HG03064 (cell line): ENCODE data around the gene RTN4R.
"Not testable (repeated sequence)": the region's sequence is repeated elsewhere in the genome, so short reads cannot be mapped to it uniquely, and the experiment has no call there.

Experiments
- ATAC-seq: cut with Tn5 transposase; IDR thresholded peaks from one replicate; pipeline ENCODE4 v1.9.1; 2021; ENCODE audit warnings: low read depth; ENCODE audit not compliant: unreplicated experiment

The RTN4R gene

DNA sequence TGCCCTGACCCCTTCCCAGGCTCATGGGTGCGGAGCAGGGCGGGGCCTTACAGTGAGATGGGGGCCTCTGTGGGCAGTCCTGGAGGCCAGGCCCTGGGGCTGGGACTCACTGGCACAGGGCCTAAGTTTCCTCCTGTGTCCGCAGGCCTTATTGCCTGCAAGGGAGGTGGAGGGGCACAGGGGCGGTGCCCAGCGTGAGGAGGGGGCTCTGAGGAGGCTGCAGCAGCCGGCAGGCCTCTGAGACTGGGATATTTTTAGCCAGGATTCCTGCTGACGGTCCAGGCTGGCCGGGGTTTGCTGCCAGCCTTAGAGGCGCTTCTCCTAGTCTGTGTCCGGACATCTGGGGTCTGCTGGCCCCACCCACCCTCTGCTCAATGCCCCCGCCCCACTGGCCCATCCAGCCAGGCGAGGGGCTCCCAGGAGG, 5.7 kb upstream of the RTN4R start:
- ATAC-seq, result no peak

DNA sequence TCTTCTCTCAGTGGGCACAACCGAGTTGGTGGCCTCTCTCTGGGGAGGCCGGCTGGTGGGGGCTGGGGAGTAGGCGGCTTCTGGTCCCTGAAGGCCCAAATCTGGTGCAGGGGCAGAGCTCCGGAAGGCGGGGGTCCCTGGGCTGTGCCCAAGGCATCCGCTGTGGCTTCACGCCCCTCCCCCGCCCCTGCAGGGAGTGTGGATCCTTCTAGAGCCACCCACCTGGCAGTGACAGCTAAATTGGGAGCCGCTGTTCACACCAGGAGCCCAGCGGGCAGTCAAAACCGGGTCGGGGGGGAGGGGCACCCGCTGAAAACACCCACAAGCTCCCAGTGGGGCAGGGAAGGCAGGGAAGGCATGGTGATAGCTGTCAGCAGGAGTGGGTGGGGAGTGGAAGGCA, 4.6 kb upstream of the RTN4R start:
- ATAC-seq, result no peak

DNA sequence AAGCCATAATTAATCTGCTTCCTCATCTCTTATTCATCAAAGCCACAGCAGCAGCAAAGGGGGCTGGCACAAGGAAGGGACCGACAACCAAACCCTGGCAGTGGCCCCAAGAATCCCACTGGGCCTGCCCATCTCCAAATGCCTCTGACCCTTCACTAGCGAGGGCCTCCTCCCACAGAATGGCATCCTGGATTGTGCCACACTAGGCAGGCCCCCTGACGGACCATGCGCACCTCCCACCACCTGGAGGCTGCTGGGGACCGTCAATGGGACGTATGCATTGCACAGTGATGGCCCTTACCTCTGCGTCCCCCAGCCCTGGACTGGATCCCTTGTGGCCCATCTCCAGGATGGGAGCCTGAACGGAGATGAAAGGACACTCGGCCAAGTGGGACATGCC, 4.1 kb upstream of the RTN4R start:
- no peak for ATAC-seq

DNA sequence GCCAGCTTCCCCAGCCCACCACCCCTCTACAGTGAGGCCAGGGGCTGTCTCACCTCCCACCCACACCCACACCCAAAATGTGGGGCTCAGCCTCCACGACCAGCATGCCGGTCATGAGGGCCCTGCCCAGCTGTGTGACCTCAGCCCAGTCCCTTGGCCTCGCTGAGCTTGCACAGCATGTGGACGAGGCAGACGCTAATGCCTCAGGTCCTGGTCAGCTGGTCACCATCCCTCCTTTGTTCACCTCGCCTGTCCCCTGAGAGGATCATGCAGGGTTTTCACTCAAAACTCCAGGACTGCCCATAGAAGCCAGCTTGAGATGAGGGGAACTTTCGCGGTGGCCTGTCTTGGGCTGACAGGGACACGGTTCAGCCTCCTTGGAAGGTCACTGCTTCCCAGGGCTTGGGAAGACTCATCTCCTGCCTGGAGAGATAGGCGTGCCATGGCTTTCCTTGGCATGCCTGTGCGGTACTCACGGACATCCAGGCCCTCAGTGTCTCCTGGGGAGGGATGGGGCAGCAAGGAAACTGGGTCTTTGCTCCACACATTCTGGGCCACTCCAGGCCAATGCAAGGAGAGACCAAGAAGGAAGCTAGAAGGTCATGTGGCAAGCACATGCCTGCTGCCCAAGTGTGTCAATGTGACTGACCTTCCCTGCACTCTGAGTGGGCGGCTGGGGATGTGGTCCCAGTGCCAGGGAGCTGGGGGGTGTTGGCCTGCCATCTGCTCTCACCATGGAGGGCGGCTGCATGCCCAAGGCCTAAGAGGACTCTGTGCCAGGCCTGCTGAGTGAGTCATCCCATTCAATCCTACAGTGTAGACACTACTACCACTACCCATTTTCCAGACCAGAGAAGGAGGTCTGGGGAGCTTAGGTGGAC, 3.2 kb upstream of the RTN4R start:
- no peak for ATAC-seq

DNA sequence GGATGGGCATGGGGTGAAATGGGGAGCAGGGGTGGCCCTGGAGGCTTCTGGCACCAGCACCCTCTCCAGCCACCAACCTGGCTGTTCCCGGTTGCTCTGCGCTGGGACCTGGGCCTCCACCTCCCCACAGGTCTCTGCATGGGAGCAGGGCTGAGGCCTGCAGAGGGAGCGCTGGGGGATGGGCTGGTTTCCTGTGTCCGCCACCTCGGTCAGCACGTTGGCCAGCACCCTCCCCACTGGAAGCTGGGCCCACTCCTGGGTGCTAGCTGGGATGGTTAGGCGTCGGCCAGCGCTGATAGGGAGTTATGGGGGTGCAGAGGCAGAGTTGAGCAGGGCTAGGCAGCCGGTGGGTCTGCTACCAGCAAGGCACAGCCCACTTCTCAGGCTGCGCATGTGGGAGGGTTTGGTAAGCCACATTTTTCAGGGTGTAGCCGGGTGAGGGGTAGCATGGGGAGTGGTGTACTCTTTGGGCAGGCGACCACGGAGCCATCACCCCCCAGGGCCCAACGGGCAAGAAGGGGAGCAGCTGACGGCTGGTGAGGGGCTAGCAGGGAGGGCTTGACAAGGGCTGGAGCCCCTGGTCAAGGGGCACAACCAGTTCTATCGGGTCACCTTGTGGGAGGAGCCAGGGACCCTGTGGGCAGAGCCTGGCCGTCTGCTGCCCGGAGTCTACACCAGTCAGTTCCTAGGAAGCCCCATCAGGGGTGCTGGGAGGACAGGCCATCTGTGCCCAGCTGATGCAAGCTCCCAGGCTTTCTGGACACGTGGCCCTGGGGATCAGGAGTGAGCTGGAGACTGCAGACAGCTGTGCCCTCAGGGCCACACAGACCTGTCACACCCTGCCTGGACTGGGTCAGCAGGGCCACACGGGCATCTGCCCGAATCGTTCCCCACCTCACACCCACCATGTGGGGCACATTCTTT, 2.3 kb upstream of the RTN4R start:
- not testable (repeated sequence) for ATAC-seq

DNA sequence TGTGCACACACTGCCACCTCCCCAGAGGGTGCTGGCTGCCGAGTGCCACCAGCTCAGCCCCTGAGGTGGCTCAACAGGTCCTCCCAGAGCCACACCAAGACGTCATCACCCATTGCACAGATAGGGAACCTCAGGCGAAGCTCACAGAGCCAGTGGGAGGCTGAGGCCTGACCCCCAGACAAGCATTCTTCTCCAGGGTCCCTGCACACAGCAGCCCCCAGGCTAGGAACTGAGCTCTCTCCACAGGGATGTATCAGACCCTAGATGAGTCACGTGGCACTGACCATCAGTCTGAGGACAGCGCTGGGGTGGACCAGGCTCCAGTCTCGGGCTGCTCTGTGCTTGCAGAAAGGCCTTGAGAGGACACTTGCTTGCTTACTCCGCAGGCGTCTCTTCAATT, 1.6 kb upstream of the RTN4R start:
- ATAC-seq, result not testable (repeated sequence)

DNA sequence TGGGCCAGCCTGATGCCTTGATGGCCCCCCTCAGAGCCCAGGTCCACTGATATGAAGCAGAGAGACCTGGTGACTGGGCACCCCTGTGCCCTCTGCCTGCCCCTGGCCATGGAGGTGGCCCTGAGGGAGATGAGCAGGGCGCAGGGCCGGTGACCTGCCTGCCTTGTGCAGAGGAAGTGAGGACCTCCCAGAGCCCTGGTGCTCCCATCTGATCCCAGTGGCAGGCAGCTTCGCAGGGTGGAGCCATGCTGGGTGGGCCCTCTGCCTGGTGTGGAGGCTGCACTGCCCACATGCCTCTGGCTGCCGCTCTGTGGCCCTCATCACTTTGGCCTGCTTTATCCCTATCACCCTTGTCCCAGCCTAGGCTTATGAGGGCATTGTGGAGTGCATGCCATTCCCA, 1.1 kb upstream of the RTN4R start:
- ATAC-seq, result not testable (repeated sequence)

DNA sequence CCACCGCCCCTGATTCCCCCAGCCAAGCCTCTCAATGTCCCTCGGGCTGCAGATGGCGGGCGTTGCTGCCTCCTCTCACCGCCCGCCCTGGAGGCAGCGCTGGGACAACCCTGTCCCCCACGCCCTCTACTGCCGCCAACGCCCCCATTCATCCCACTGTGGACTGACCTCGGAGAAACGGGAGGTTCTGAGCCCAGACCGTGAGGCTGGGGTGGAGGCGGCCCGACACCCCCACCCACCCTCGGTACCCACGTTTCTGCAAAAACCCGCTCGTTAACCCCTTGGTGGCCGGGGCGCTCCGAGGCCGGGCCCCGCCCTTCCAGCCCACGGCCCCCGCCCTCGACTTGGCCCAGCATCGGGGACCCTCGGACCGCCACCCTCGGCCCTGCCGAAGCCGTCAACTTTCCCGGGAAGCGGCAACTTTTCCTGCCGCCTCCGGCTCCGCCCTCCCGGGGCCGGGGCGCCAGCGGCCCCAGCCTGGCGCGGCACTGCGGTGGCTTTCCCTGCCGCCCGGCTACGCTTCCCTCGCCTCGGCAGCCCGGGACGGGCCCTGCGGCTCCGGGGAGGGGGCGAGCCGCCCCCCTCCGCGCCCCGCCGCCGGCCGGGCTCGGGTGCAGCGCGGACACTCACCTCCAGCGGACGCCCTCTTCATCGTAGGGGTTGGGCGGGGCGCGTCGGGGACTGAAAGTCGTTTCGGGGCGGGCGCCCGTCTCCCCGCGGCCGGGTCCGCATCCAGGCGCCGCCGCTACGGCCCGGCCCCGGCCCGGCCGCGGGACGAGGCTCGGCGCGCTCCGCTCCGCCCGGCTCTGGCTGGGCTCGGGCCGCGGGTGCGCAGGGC, 458 bp downstream of the RTN4R start:
- ATAC-seq, result no peak

DNA sequence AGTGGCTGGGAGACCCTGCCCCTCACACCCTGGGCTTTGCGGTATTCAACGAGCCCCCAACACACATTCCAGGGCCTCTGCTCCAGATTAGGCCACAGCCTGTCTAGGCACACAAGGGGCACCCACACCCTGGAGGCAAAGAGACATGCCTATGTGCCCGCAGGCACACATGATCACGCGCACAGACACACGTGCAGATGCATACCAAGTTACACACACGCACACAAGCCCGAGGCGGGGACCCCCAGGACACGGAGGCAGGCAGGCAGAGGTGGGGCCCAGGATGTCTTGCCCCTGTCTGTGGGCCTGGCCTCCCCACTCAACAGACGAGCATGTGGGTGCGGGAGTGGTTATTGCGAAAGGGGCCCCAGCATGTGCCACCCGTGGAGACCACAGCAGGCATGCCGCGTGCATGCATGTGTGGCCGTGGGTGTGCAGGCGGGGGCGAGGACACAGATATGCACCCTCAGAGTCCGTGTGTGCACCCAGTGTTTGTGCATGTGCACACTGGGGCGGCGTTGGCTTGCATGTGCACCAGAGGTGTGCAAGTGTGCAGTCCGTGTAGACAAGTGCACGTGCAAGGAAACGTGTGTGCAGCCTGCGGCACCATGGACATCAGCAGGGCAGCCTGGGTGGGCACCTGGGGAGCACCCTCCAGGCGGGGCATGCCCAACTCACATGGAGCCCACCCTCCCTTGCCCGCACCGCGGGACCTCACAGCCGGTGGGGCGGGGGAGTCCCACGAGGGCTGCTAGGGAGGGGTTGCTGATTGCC, 1.3 kb downstream of the RTN4R start:
- not testable (repeated sequence) for ATAC-seq

DNA sequence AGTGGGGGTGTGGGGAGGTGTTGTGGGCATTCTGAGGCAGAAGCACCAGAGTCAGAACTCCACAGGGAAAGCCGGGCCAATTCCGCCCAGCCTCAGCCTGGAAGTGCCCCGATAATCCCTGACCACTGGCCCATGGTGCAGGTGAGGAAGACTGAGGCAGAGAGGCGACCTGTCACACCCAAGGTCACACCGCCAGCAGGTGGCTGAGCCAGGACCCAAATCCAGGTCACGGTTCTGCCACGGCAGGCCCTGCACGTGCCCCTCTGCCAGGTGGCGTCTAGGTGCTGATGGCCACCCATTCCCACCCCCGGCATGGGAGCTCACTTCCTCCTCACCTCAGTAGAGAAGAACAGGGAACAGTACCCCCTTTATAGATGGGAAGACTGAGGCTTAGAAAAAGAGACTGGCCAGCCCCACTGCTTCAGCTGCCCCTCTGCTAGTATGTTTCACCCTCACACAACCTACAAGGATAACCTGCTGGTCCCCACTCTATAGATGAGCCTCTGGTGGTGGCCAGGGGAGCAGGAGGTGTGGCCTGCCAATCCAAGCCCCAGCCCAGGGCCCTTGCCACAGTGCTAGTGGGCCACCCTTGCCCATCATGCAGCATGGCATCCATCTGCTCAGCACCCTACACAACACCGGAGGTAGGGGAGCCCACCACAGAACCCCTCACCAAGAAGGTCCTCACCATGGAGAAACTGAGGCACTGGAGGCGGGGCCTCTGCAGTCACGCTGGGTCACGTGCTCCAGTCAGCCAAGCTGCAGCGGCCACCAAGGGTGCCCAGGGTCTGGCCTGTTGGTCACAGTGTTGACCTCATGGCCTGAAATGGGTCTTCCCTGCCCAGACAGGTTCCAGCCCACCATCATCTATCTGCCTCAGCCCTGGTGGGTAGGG, 2.1 kb downstream of the RTN4R start:
- not testable (repeated sequence) for ATAC-seq

DNA sequence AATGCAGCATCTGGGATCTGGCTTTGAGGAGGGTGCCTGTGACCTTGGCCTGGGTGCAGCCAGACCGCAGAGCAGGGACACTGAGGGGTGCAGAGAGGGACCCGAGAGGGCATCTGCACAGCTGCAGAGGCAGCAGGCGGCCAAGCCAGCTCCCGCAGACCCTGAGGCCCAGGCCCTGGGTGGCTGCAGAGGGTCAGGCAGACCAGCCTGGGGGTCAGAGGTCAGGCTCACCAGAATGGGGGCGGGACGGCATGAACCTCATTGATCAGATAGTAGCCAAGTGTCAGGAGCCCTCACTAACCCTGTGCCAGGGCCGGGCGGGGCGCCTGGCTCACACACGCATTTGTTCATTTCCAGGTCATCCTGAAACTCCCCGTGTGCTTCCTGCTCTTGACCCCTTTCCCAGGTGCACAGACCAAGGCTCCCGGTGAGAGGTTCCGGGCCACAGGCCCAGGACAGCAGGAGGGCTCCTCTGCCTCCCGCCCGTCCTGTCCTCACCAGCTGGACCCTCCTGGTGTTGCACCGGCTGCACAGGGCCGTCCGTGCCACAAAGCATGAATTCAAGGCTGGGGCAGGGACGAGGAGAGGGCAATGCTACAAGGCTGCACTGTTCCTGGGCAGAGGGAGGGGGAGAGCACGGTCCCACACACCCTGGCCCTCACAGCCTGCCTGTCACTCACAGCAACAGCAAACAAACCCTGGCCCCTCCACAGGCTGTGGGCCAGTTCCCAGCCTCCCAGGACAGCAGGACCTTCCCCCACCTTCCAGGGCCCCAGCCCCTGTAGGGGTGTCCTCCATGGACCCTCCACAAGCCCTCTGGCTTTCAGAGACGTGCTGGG, 3.3 kb downstream of the RTN4R start:
- ATAC-seq, result no peak

DNA sequence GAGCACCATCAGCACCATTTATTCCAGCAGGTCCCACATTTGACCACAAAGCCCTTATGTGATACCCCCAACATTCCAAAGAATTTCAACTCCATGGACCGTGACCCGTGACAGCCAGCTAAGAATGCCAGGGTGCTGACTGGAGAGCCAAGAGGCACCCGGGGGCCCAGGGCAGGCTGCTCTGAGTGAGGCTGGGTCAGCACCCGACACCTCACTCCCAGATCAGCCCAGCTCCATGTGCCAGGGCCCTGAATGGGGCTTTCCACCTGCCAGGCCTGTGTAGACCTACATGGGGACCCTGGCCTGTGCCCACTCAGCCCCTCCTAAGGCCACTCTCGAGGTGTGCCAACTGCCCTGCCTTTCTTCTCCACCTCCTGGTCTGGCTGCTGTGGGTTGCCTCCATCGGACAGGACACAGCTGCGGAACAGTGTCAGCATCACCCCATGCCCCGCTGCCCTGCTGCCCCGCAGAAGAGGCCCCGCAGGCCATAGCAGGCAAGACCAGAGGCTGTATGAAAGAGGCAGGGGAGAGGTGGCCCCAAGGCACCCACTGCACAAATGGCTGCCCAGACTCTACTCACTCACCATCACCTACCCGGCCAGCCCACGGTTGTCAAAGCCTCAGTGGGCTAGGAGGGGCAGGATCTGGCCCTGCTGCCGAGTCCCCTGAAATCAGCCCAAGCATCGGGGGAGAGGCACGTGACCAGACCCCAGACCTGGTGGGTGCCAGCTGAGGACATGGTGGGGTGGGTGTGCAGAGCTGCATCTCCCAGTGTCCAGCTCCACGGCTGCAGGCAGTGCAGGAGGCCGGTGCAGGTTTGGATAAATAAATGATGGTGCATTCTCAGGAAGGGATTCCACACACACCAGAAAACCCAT, 4.5 kb downstream of the RTN4R start:
- ATAC-seq, result not testable (repeated sequence)

DNA sequence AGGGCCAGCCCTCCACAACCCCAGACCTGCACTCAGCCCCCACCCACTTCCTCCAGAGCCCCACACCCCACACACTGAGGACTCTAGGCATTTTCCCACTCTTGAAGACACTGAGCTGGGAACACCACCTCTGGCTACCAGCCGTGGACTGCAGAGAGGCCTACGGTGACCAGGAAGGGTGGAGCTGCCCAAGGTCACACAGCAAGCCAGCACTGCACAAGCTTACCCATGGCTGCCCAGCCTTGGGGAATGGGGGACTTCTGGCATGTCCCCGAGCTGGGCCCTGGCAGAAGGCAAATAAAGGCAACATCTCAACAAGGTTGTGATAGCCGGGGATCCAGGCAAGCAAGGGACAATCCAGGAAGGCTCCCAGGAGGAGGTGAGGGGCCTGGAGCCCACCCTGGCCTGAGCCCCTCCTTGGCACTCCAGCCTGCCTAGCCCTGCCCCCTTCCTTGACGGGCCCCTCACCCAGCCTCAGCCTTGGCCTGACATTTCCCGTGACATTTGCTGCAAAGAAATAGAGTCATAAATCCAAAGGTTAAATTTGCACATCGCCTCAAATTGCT, 5.5 kb downstream of the RTN4R start:
- no peak for ATAC-seq

DNA sequence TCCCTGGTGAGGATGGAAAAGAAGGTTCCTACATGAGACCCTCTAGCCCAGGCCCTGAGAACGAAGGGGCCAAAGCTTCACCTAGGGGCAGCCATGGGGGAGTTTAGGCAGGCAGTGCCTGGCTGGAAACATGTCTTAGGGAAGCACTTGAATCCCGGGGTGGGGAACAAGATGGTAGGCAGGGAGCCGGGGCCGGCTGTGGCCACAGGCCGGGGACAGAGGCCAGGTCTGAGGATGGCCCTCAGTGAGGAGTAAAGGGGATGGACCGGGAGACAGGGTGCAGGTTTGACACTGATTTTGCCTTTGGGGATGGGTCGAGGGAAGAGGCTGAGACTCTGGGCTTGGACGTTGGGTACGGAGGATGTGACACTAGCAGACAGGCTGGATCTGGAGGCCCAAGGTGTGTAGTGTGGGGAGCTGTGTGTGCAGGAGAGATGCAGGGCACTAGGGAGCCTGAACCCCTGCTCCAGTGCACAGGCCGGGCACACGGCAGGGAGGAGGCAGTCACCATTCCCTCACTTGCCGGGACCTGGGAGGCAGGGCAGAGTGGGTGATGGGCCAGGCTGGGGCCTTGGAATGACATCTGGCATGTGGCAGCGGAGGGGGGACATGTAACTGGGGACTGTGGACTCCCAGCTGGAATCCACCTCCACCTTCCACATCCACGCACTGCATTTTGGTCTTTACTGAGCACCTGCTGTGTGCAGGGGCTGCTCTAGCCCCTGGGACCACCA, 6.1 kb downstream of the RTN4R start:
- no peak for ATAC-seq

DNA sequence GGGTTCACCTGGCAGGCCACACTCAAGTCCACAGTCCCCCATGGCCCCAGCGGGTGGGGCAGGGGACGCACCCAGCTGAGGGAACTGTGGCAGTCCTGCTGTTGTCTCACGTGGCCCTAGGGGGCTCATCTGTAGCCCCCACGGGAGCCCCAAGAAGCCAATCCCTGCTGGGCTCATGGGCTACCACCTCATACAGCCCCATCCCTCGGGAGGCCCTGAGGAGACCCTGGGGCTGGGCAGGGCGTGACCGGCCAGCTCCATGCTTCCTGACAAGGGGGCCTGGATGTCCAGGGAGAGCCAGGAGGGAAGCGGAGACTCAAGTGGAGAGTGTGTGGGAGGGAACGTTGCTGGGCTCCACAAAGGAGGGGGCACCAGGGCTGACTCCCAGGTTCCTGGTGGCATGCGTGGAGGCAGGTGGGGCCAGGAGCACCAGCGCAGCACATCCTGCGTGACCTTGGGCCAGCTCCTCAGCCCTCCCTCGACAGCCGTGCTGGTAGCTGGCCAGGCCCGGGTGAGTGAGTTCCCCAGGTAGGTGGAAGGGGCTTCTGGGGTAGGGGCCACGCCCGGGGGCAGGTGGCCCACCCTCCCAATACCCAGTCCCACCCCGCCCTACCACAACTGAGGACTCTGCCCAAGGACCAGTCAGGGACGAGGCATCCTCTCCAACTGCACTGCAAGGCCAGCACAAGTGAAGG, 7.9 kb downstream of the RTN4R start:
- ATAC-seq, result no peak

DNA sequence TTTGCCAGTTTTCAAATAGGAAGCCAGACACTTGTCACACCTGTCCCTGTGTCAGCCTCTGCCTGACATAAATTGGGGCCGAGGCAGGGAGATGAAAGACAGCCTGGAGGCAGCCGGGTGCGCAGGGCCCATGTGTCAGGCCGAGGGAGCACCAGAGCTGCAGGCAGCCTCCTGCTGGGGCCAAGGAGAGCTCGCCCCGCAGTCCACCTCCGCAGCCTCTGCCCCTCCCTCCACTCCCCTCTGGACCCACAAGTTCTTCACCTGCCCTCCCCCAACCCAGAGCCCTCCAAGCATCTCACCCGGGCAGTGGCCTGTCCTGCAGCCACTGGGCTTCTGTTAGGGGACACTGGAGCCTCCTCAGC, 8.8 kb downstream of the RTN4R start:
- no peak for ATAC-seq
